ENCODE results near the gene PAX6. TPM values are rescaled to one million over a fixed set of nuclear protein-coding genes. Genes with fewer than 3 reads are reported as not detected.

Gene PAX6
- polyA plus RNA-seq, 1 donor (not counting 4 experiments of a cell fraction or from before 2014, with no cell fraction given) = 0.12 TPM

DNA sequence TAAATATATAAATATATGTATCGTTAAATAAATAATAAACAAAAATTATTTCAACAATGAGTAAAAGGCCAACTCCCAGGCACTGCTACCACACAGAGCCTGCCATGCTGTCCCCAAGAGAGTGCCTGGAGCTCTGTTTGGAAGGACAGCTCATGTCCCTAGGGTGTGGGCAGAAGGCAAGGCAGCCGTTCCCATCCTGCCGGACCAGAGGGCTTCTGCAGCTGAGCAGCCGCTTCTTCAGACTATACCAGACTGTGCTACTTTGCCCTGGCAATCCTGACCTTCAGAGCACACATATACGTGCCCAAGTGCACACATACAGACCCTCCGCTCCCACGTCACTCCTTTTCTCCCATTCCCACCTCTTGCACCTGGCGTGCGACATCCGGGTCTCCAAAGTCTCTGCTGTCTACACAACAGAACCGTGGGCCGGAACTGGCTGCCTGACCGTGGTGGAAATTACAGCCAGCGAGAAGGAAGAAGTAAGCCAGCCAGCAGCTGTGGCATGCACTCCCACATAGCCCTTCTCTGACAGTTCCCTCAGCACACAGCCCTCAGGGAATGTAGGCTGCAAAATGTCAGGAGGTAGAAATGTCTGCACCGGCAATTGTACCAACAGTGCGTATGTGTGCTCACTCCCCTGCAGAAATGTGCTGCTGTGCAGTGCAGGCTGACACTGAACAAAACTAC is 24.0 kb downstream of the PAX6 start:
- H2AFZ ChIP-seq (ENCODE audit: control insufficient read depth, low read length) = no peak overlapping the region
- no peaks in the 10 kb centered on the region for H3K36me3 ChIP-seq (ENCODE audit: control insufficient read depth in 2 of 2, extremely low read depth in 1 of 2, insufficient read depth in 2 of 2, low read length in 2 of 2)
- H3K9me3 ChIP-seq (ENCODE audit: control insufficient read depth, low read depth, low read length) = no peaks in the 10 kb centered on the region
- no peaks in the 10 kb centered on the region for H3K4me1 ChIP-seq (ENCODE audit: control insufficient read depth, extremely low read depth, insufficient read depth, low read length)
- no peak for TF ChIP-seq EZH2 (IDR thresholded peaks at IDR 0.05; ENCODE audit: low read length)
- TF ChIP-seq, protein P1, sequence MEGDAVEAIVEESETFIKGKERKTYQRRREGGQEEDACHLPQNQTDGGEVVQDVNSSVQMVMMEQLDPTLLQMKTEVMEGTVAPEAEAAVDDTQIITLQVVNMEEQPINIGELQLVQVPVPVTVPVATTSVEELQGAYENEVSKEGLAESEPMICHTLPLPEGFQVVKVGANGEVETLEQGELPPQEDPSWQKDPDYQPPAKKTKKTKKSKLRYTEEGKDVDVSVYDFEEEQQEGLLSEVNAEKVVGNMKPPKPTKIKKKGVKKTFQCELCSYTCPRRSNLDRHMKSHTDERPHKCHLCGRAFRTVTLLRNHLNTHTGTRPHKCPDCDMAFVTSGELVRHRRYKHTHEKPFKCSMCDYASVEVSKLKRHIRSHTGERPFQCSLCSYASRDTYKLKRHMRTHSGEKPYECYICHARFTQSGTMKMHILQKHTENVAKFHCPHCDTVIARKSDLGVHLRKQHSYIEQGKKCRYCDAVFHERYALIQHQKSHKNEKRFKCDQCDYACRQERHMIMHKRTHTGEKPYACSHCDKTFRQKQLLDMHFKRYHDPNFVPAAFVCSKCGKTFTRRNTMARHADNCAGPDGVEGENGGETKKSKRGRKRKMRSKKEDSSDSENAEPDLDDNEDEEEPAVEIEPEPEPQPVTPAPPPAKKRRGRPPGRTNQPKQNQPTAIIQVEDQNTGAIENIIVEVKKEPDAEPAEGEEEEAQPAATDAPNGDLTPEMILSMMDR (optimal IDR thresholded peaks at IDR 0.05 in 1 of 3, IDR thresholded peaks at IDR 0.05 in 1 of 3, conservative IDR thresholded peaks at IDR 0.05 in 1 of 3; ENCODE audit: extremely low read depth in 1 of 3, insufficient read depth in 2 of 3, low read length in 3 of 3) = no peak
- no peaks in the 10 kb centered on the region for H3K79me2 ChIP-seq (ENCODE audit: control insufficient read depth, insufficient read depth, low read length)
- H3K27me3 ChIP-seq (ENCODE audit: control insufficient read depth, extremely low read depth, insufficient read depth, low read length) = no peaks in the 10 kb centered on the region
- no peak overlapping the region for H3K9ac ChIP-seq (ENCODE audit: control insufficient read depth, extremely low read depth, insufficient read depth, low read length)
- H3K9me1 ChIP-seq (ENCODE audit: control insufficient read depth, extremely low read depth, insufficient read depth, low read length) = no peaks in the 10 kb centered on the region
- H3K4me2 ChIP-seq (ENCODE audit: control insufficient read depth, extremely low read depth, insufficient read depth, low read depth, low read length) = no peak overlapping the region
- no peak overlapping the region for H3K27ac ChIP-seq (ENCODE audit: control insufficient read depth, insufficient read depth, low read length)
- H4K20me1 ChIP-seq (ENCODE audit: control insufficient read depth, extremely low read depth, insufficient read depth, low read length) = no peaks in the 10 kb centered on the region
- no peak for FAIRE-seq
- dilution Hi-C loops (cut with MboI; ENCODE audit: extremely low pct_ligation_motif_present, low sequenced_read_pairs) = no loop called here
- no peak overlapping the region for H3K4me3 ChIP-seq (ENCODE audit: control insufficient read depth in 2 of 3, extremely low read depth in 1 of 3, insufficient read depth in 2 of 3, low read depth in 1 of 3, low read length in 3 of 3)
- no peak for DNase-seq (ENCODE audit: low read depth, low spot score)

DNA sequence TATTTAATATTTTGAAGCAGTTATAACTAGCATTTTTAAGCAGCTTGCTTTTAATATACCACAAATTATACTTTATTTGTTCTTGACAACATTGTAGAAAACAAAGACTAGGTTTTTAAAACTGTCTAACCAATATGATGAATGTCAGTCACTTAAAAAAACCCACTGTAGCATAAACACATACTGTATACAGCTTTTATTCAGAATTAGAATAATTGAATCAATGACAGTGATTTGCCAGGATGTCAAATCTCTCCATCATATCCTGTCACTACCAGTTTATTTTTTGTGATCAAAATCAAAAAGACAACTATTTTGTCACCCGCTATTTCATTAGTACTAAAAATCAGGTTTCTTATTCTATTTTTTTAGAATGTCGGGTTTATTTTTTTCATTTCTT is 26.5 kb downstream of the PAX6 start:
- TF ChIP-seq, protein P1 (optimal IDR thresholded peaks at IDR 0.05 in 1 of 3, IDR thresholded peaks at IDR 0.05 in 1 of 3, conservative IDR thresholded peaks at IDR 0.05 in 1 of 3; ENCODE audit: extremely low read depth in 1 of 3, insufficient read depth in 2 of 3, low read length in 3 of 3) = no peak
- no peak for TF ChIP-seq EZH2 (IDR thresholded peaks at IDR 0.05; ENCODE audit: low read length)
- Histone ChIP-seq H3K79me2 (ENCODE audit: control insufficient read depth, insufficient read depth, low read length) (no peaks in the 10 kb centered on the region), H4K20me1 (ENCODE audit: control insufficient read depth, extremely low read depth, insufficient read depth, low read length) (no peaks in the 10 kb centered on the region), H3K4me1 (ENCODE audit: control insufficient read depth, extremely low read depth, insufficient read depth, low read length) (peaks cover under 1% of the 10 kb centered on the region), H3K4me3 (ENCODE audit: control insufficient read depth in 2 of 3, extremely low read depth in 1 of 3, insufficient read depth in 2 of 3, low read depth in 1 of 3, low read length in 3 of 3) (no peak overlapping the region), H3K27me3 (ENCODE audit: control insufficient read depth, extremely low read depth, insufficient read depth, low read length) (no peaks in the 10 kb centered on the region), H3K9me1 (ENCODE audit: control insufficient read depth, extremely low read depth, insufficient read depth, low read length) (no peaks in the 10 kb centered on the region), H3K4me2 (ENCODE audit: control insufficient read depth, extremely low read depth, insufficient read depth, low read depth, low read length) (no peak overlapping the region), H2AFZ (ENCODE audit: control insufficient read depth, low read length) (no peak overlapping the region), H3K9me3 (ENCODE audit: control insufficient read depth, low read depth, low read length) (no peaks in the 10 kb centered on the region), H3K9ac (ENCODE audit: control insufficient read depth, extremely low read depth, insufficient read depth, low read length) (no peak overlapping the region), H3K36me3 (ENCODE audit: control insufficient read depth in 2 of 2, extremely low read depth in 1 of 2, insufficient read depth in 2 of 2, low read length in 2 of 2) (no peaks in the 10 kb centered on the region), H3K27ac (ENCODE audit: control insufficient read depth, insufficient read depth, low read length) (no peak overlapping the region)
- FAIRE-seq (no peak), DNase-seq (ENCODE audit: low read depth, low spot score) (no peak)
- dilution Hi-C loops (cut with MboI; ENCODE audit: extremely low pct_ligation_motif_present, low sequenced_read_pairs) = no loop called here

Measured in keratinocyte (primary cell).